ENCODE data around the gene ZNF492. TPM values are rescaled to one million over a fixed set of nuclear protein-coding genes. Genes with fewer than 3 reads are reported as not detected.

The ZNF492 gene
- total and polyA plus RNA-seq, 10 of the 15 experiments (the other 5 are each of a cell fraction or from before 2014, with no cell fraction given): not detected

DNA sequence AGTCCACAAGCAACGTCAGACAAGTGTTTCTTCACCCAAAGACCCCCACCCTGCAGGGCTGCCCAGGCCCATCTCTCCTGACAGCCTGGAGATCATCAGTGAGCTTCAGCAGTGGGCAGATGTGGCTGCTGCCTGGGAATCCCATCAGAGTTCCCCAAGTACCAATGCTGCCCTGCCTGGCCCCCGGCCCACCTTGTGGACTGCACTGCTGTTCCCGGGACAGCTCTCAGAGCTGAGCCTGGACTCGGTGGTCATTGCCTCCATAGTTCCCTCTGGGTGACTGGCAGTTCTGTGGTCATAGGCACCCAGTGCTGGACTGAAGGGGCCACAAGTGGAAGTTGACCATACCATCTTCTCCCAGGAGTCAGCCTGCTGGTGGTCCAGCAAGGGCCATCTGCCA, 24.5 kb upstream of the ZNF492 start:
- ChIA-PET POLR2A (no interaction called here), CTCF (no interaction called here), SMC1A (ENCODE audit: uncharacterized antibody, unreplicated experiment) (no interaction called here), RAD21 (ENCODE audit: unreplicated experiment) (no interaction called here)
- no peak overlapping the region for H3K4me2 ChIP-seq (ENCODE audit: control insufficient read depth, insufficient read depth)
- WGBS (ENCODE audit: insufficient coverage, insufficient replicate concordance, low lambda C conversion rate, missing lambda C conversion rate): 0% methylated on average over 4 of the region's 4 CpGs
- intact Hi-C loops (cut with micrococcal nuclease; ENCODE audit: unreplicated experiment): no loop called here
- H3K9me3 ChIP-seq (replicated peaks; ENCODE audit: control insufficient read depth, insufficient read depth, low read length): no peaks in the 10 kb centered on the region; the same call in 2 of the 3 replicates
- no peaks in the 10 kb centered on the region for H3K36me3 ChIP-seq (ENCODE audit: control insufficient read depth in 2 of 2, insufficient read depth in 2 of 2, low read length in 1 of 2)
- FAIRE-seq (no peak), DNase-seq (ENCODE audit: low read depth, low spot score) (no peak), ATAC-seq (no peak)
- no peaks in the 10 kb centered on the region for H4K20me1 ChIP-seq (ENCODE audit: control insufficient read depth, insufficient read depth)
- H3K27me3 ChIP-seq (replicated peaks in 1 of 2; ENCODE audit: control insufficient read depth in 2 of 2, insufficient read depth in 2 of 2, low read length in 1 of 2): no peaks in the 10 kb centered on the region
- no peak overlapping the region for H3K27ac ChIP-seq (ENCODE audit: control insufficient read depth, insufficient read depth)
- no peak overlapping the region for H3K4me3 ChIP-seq
- no peak overlapping the region for H3K9ac ChIP-seq (ENCODE audit: control insufficient read depth, insufficient read depth, low read length)
- in situ Hi-C loops (cut with MboI): no loop called here
- BruUV-seq (replicated peaks): no TSS peak
- H3K79me2 ChIP-seq (ENCODE audit: control insufficient read depth, insufficient read depth, low read length): no peaks in the 10 kb centered on the region
- H2AFZ ChIP-seq (ENCODE audit: control insufficient read depth, low read depth, low read length): no peak overlapping the region
- H3K4me1 ChIP-seq (ENCODE audit: control insufficient read depth, insufficient read depth, low read length): no peaks in the 10 kb centered on the region
- no peak for TF ChIP-seq PAX5 (IDR thresholded peaks at IDR 0.05; ENCODE audit: borderline replicate concordance, low read depth, low read length)
- TF ChIP-seq LARP7 (IDR thresholded peaks at IDR 0.05): no peak
- TF ChIP-seq, protein P1, sequence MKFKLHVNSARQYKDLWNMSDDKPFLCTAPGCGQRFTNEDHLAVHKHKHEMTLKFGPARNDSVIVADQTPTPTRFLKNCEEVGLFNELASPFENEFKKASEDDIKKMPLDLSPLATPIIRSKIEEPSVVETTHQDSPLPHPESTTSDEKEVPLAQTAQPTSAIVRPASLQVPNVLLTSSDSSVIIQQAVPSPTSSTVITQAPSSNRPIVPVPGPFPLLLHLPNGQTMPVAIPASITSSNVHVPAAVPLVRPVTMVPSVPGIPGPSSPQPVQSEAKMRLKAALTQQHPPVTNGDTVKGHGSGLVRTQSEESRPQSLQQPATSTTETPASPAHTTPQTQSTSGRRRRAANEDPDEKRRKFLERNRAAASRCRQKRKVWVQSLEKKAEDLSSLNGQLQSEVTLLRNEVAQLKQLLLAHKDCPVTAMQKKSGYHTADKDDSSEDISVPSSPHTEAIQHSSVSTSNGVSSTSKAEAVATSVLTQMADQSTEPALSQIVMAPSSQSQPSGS (IDR thresholded peaks at IDR 0.05; ENCODE audit: low read length): no peak
- TF ChIP-seq NR2F1 (conservative IDR thresholded peaks at IDR 0.05): no peak
- no peak for TF ChIP-seq MXI1 (IDR thresholded peaks at IDR 0.05; ENCODE audit: low read depth, low read length)
- TF ChIP-seq, protein P2, sequence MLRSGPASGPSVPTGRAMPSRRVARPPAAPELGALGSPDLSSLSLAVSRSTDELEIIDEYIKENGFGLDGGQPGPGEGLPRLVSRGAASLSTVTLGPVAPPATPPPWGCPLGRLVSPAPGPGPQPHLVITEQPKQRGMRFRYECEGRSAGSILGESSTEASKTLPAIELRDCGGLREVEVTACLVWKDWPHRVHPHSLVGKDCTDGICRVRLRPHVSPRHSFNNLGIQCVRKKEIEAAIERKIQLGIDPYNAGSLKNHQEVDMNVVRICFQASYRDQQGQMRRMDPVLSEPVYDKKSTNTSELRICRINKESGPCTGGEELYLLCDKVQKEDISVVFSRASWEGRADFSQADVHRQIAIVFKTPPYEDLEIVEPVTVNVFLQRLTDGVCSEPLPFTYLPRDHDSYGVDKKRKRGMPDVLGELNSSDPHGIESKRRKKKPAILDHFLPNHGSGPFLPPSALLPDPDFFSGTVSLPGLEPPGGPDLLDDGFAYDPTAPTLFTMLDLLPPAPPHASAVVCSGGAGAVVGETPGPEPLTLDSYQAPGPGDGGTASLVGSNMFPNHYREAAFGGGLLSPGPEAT (IDR thresholded peaks at IDR 0.05; ENCODE audit: low read depth): no peak
- TF ChIP-seq, protein P3, sequence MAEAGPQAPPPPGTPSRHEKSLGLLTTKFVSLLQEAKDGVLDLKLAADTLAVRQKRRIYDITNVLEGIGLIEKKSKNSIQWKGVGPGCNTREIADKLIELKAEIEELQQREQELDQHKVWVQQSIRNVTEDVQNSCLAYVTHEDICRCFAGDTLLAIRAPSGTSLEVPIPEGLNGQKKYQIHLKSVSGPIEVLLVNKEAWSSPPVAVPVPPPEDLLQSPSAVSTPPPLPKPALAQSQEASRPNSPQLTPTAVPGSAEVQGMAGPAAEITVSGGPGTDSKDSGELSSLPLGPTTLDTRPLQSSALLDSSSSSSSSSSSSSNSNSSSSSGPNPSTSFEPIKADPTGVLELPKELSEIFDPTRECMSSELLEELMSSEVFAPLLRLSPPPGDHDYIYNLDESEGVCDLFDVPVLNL (IDR thresholded peaks at IDR 0.05; ENCODE audit: low read depth, low read length): no peak
- TF ChIP-seq NBN (IDR thresholded peaks at IDR 0.05): no peak
- no peak for TF ChIP-seq CBFB (IDR thresholded peaks at IDR 0.05; ENCODE audit: low read depth)
- no peak for TF ChIP-seq KLF5 (IDR thresholded peaks at IDR 0.05; ENCODE audit: partially characterized antibody)
- TF ChIP-seq, protein P4, sequence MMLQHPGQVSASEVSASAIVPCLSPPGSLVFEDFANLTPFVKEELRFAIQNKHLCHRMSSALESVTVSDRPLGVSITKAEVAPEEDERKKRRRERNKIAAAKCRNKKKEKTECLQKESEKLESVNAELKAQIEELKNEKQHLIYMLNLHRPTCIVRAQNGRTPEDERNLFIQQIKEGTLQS (IDR thresholded peaks at IDR 0.05; ENCODE audit: borderline replicate concordance, extremely low read depth, low read depth, low read length): no peak
